Neural progenitor cell (in vitro differentiated cells): ENCODE results near the gene CHRNB4. TPM values are rescaled to one million over a fixed set of nuclear protein-coding genes. Genes with fewer than 3 reads are reported as not detected.

Experiments used
- DNase-seq: peaks from one replicate; pipeline ENCODE4 v3.0.0-alpha.2; 2016; ENCODE audit warnings: low spot score
- H2AFZ ChIP-seq: fragments of 200-600 bp; sonication (generic); replicated peaks from 2 replicates; pipeline ENCODE4 v1.6.1; 2016; ENCODE audit warnings: antibody characterized with exemption
- H3F3A ChIP-seq: fragments of 200-600 bp; sonication (generic); 2 replicates; pipeline ENCODE4 v1.6.1; 2016; ENCODE audit warnings: antibody characterized with exemption, low read depth
- H3K27ac ChIP-seq: fragments of 200-600 bp; sonication (generic); 2 replicates; pipeline ENCODE4 v1.5.1; 2016; ENCODE audit warnings: mild to moderate bottlenecking
- H3K27me3 ChIP-seq: fragments of 200-600 bp; sonication (generic); 2 replicates; pipeline ENCODE4 v1.6.1; 2016; ENCODE audit warnings: mild to moderate bottlenecking, moderate library complexity
- H3K36me3 ChIP-seq: fragments of 200-600 bp; sonication (generic); 2 replicates; pipeline ENCODE4 v1.5.1; 2016
- H3K4me1 ChIP-seq: fragments of 200-600 bp; sonication (generic); 2 replicates; pipeline ENCODE4 v1.6.1; 2016; ENCODE audit warnings: mixed run types
- H3K4me2 ChIP-seq: fragments of 200-600 bp; sonication (generic); 2 replicates; pipeline ENCODE4 v1.6.1; 2016
- H3K4me3 ChIP-seq: fragments of 200-600 bp; sonication (generic); 2 replicates; pipeline ENCODE4 v1.5.1; 2016
- H3K79me2 ChIP-seq: fragments of 200-600 bp; sonication (generic); 2 replicates; pipeline ENCODE4 v1.6.1; 2016; ENCODE audit warnings: low read depth
- H3K9ac ChIP-seq: fragments of 200-600 bp; sonication (generic); 2 replicates; pipeline ENCODE4 v1.6.1; 2016
- H3K9me3 ChIP-seq: fragments of 200-600 bp; sonication (generic); 2 replicates; pipeline ENCODE4 v1.5.1; 2016; ENCODE audit warnings: low read depth
- H4K20me1 ChIP-seq: fragments of 200-600 bp; sonication (generic); 2 replicates; pipeline ENCODE4 v1.6.1; 2016; ENCODE audit warnings: low read depth
- H3K27ac Mint-ChIP-seq: 3 replicates; pipeline ENCODE4 v1.8.0; 2021; ENCODE audit warnings: mixed read lengths
- H3K27me3 Mint-ChIP-seq: 2 replicates; pipeline ENCODE4 v1.8.0; 2022; ENCODE audit warnings: low read depth, mild to moderate bottlenecking, inconsistent platforms, moderate library complexity, mixed read lengths; ENCODE audit not compliant: insufficient read depth
- H3K36me3 Mint-ChIP-seq: 3 replicates; pipeline ENCODE4 v1.8.0; 2021; ENCODE audit warnings: mixed read lengths
- H3K4me1 Mint-ChIP-seq: 3 replicates; pipeline ENCODE4 v1.8.0; 2021; ENCODE audit warnings: mixed read lengths
- H3K4me3 Mint-ChIP-seq: 3 replicates; pipeline ENCODE4 v1.8.0; 2021; ENCODE audit warnings: mild to moderate bottlenecking, moderate library complexity, mixed read lengths
- H3K9me3 Mint-ChIP-seq: 3 replicates; pipeline ENCODE4 v1.8.0; 2020; ENCODE audit warnings: mixed read lengths
- EZH2 ChIP-seq: fragments of 200-600 bp; sonication (generic); IDR thresholded peaks from 2 replicates; pipeline ENCODE4 v1.6.1; 2017; ENCODE audit warnings: antibody characterized with exemption, mild to moderate bottlenecking, moderate library complexity
- EZH2phosphoT487 ChIP-seq: fragments of 200-600 bp; sonication (generic); IDR thresholded peaks from 2 replicates; pipeline ENCODE4 v1.6.1; 2017; ENCODE audit warnings: antibody characterized with exemption
- total RNA-seq: library from RNA; depleted of rRNA; stranded (reverse); fragments of >200 nt; gene quantifications from 2 replicates; pipeline ENCODE4 v1.2.3, GENCODE V29; 2015; ENCODE audit warnings: low replicate concordance
- TF ChIP-seq, protein P1 (sequence below): fragments of 200-600 bp; sonication (generic); IDR thresholded peaks from 2 replicates; pipeline ENCODE4 v1.5.1; 2017; ENCODE audit warnings: antibody characterized with exemption, mild to moderate bottlenecking

CHRNB4 gene
- total RNA-seq, 1 donor from 2014 or later, result 0.24 TPM

DNA sequence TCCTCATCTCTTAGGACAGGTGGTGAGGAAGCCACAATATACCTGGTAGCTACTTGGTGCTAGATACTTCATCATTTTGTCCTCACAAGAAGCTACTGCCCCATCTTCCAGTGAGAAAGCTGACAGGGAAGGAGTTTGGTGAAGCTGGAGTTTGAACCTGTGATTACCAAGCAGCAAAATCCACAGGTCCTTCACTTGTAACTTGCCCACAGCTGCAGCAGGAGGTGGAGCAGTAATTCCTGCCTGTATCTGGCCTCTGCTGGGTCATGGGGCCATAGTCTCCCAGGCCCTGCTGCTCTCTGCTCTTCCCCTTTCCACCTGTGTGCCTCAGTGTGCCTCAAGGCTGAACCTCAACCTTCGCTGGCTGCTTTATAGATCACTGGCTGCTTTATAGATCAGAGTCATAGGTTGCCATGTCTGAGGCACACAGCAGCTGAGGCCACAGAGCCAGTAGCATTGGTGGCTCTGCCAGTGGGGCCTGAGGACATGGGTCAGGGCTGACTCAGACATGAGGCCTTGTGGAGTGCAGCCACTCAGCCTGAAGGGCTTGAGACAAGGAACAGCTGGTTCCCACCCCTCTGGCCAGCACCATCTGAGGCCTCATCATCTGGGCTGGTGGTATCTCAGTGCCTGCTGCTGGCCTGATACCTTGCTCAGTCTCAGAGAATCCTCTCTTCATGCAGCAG is 11.1 kb upstream of the CHRNB4 start:
- TF ChIP-seq EZH2phosphoT487, result no peak
- TF ChIP-seq, protein P1, sequence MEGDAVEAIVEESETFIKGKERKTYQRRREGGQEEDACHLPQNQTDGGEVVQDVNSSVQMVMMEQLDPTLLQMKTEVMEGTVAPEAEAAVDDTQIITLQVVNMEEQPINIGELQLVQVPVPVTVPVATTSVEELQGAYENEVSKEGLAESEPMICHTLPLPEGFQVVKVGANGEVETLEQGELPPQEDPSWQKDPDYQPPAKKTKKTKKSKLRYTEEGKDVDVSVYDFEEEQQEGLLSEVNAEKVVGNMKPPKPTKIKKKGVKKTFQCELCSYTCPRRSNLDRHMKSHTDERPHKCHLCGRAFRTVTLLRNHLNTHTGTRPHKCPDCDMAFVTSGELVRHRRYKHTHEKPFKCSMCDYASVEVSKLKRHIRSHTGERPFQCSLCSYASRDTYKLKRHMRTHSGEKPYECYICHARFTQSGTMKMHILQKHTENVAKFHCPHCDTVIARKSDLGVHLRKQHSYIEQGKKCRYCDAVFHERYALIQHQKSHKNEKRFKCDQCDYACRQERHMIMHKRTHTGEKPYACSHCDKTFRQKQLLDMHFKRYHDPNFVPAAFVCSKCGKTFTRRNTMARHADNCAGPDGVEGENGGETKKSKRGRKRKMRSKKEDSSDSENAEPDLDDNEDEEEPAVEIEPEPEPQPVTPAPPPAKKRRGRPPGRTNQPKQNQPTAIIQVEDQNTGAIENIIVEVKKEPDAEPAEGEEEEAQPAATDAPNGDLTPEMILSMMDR, result no peak
- TF ChIP-seq EZH2, result no peak
- H3K36me3 Mint-ChIP-seq, result no peaks in the 10 kb centered on the region
- H3K27ac Mint-ChIP-seq, result no peak overlapping the region
- no peaks in the 10 kb centered on the region for H3K9me3 Mint-ChIP-seq
- Histone ChIP-seq H3K4me2 (no peak overlapping the region), H3K79me2 (no peaks in the 10 kb centered on the region), H3K9me3 (no peaks in the 10 kb centered on the region), H3K36me3 (no peaks in the 10 kb centered on the region), H4K20me1 (no peaks in the 10 kb centered on the region), H3K4me3 (no peak overlapping the region), H3K9ac (no peak overlapping the region), H3K4me1 (peaks cover 6% of the 10 kb centered on the region), H2AFZ (no peak overlapping the region), H3K27ac (no peak overlapping the region), H3F3A (no peaks in the 10 kb centered on the region), H3K27me3 (no peaks in the 10 kb centered on the region)
- H3K4me1 Mint-ChIP-seq, result no peaks in the 10 kb centered on the region
- DNase-seq, result no peak
- peaks cover 4% of the 10 kb centered on the region for H3K27me3 Mint-ChIP-seq
- H3K4me3 Mint-ChIP-seq, result no peak overlapping the region

DNA sequence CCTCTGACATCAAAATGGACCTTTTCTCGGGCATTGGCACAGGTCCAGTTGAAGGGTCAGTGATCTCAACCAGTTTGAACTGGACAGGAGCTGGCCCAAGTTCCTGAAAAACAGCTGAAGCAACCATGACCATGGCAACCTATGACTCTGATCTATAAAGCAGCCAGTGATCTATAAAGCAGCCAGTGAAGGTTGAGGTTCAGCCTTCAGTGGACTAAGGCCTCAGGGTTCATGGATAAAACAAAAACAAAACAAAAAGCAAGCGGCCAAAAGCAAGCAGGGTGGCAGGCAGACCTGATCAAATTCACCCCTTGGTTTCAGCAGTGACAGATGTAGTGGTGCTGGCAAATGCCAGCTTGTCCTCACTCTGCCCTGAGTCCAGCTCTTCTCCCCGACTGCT is 10.0 kb upstream of the CHRNB4 start:
- H3F3A ChIP-seq, result no peaks in the 10 kb centered on the region
- Mint-ChIP-seq H3K27ac (no peak overlapping the region), H3K4me1 (no peaks in the 10 kb centered on the region), H3K4me3 (no peak overlapping the region), H3K36me3 (no peaks in the 10 kb centered on the region), H3K27me3 (peaks cover 6% of the 10 kb centered on the region), H3K9me3 (no peaks in the 10 kb centered on the region)
- no peaks in the 10 kb centered on the region for H3K36me3 ChIP-seq
- H4K20me1 ChIP-seq, result no peaks in the 10 kb centered on the region
- H3K27me3 ChIP-seq, result no peaks in the 10 kb centered on the region
- no peaks in the 10 kb centered on the region for H3K79me2 ChIP-seq
- no peak overlapping the region for H3K9ac ChIP-seq
- peaks cover 6% of the 10 kb centered on the region for H3K4me1 ChIP-seq
- H3K4me3 ChIP-seq, result no peak overlapping the region
- no peak overlapping the region for H2AFZ ChIP-seq
- no peaks in the 10 kb centered on the region for H3K9me3 ChIP-seq
- TF ChIP-seq, protein P1, result no peak
- no peak for TF ChIP-seq EZH2phosphoT487
- no peak for TF ChIP-seq EZH2
- no peak overlapping the region for H3K27ac ChIP-seq
- DNase-seq, result no peak
- no peak overlapping the region for H3K4me2 ChIP-seq

DNA sequence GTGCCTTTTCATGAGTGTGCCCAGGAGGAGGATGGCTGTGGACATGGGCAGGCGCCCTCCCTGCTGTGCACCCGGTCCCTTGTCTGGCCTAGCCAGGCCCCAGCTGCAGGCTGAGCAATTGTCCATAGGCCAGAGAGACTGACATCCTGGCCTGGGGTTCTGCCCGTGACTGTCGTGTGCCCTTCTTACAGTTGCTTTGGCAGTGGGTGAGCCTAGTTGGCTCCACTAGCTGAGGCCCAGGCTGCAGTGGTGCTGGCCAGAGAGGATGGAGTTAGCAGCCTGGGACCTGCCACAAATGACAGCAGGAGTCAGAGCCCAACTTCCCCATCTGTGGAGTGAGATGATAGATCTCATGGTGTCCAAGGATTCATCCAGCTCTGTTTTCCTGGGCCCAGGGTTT is 9.0 kb upstream of the CHRNB4 start:
- Mint-ChIP-seq H3K27ac (no peak overlapping the region), H3K9me3 (no peaks in the 10 kb centered on the region)

More for the DNA sequence above, 9.0 kb upstream of the CHRNB4 start:
- DNase-seq, result no peak
- Histone ChIP-seq H3K9me3 (no peaks in the 10 kb centered on the region), H3K9ac (no peak overlapping the region), H3K4me3 (no peak overlapping the region), H3K4me2 (no peak overlapping the region), H3K27ac (no peak overlapping the region), H3K4me1 (peaks cover 6% of the 10 kb centered on the region), H3K36me3 (no peaks in the 10 kb centered on the region), H2AFZ (no peak overlapping the region), H4K20me1 (no peaks in the 10 kb centered on the region), H3K79me2 (no peaks in the 10 kb centered on the region), H3K27me3 (no peaks in the 10 kb centered on the region), H3F3A (no peaks in the 10 kb centered on the region)
- no peaks in the 10 kb centered on the region for H3K4me1 Mint-ChIP-seq
- no peak overlapping the region for H3K4me3 Mint-ChIP-seq
- TF ChIP-seq, protein P1, result no peak
- TF ChIP-seq EZH2 (no peak), EZH2phosphoT487 (no peak)
- H3K27me3 Mint-ChIP-seq, result peaks cover 6% of the 10 kb centered on the region
- H3K36me3 Mint-ChIP-seq, result no peaks in the 10 kb centered on the region
